ENCODE results near the gene SLC16A6. TPM values are rescaled to one million over a fixed set of nuclear protein-coding genes. Genes with fewer than 3 reads are reported as not detected.

The SLC16A6 gene
- total RNA-seq, 1 donor from 2014 or later = 1.0 TPM

Other genes starting within 250 kb of the SLC16A6 start
- 49.6 TPM for gene AMZ2, start 43.1 kb downstream of the SLC16A6 start, total RNA-seq
- gene ARSG, start 368 bp upstream of the SLC16A6 start, total RNA-seq = 1.6 TPM
- gene WIPI1, start 166.4 kb upstream of the SLC16A6 start, total RNA-seq = 37.6 TPM
- gene PRKAR1A, start 221.3 kb upstream of the SLC16A6 start, total RNA-seq = 267 TPM